Fibroblast of skin of left quadriceps (primary cell): ENCODE data around the gene TM6SF1.
"Not testable (repeated sequence)": the region's sequence is repeated elsewhere in the genome, so short reads cannot be mapped to it uniquely, and the experiment has no call there.

ENCODE experiments used
- DNase-seq, 2 experiments: peaks; one replicate each; pipeline ENCODE4 v3.0.0-alpha.2; 2013; ENCODE audit warnings: low read depth in 2 of 2

TM6SF1 gene

DNA sequence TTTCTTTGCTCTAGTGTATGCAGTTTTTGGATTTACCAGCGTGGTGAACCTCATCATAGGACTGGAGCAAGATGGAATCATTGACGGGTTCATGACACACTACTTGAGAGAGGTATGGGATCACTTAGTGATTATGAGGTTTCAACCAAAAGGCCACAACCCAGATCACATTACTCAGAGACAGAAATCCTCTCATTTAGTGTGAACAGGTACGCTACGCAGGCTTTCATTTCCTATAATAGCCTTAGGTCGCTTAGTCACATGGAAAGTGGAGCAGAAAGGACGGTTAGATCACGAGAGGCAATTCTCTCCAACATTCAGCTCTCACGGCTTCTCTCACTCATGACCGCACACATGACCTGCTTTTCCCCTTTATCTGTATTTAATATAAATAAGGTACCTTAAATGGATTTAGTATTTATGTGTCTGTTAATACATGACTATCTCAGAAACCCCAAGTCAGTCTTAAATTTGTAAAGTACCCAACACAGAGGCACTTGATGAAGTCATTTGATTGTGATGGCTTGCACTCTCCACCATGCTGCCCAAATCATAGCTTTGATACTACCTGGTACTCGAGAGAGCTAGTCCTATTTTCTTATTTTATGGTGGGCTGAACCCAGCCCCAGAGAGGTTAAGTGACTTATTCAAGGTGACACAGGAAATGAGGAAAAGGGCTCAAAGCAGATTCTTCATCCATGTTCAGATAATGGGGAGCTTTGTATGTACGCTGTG lies 8.6 kb downstream of the TM6SF1 start:
- no peak for DNase-seq

DNA sequence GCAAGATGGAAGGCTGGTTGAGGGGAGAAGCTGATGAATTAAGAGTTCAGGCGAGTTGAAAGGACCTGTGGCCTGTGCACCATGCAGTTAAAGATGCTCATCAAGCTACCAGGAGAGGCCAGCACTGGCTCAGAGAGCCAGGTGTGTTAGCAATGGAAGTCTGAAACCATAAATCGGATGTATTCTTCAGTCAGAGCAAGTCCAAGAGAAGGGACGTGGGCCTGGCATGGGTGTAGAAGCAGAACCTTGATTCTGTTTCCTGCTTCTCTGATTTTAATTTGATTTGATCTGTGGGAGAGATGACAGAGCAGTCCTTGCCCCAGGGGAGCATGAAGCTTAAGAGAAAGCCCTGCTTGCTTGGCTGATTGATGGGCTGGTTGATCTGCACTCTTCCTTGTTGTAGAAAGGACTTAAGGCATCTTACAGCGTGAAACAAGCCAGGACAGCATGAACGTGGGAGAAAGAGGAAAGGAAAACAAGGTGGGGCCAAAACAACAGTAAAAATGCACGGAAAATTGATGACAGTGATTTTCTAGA lies 10.9 kb downstream of the TM6SF1 start:
- DNase-seq, result no peak

DNA sequence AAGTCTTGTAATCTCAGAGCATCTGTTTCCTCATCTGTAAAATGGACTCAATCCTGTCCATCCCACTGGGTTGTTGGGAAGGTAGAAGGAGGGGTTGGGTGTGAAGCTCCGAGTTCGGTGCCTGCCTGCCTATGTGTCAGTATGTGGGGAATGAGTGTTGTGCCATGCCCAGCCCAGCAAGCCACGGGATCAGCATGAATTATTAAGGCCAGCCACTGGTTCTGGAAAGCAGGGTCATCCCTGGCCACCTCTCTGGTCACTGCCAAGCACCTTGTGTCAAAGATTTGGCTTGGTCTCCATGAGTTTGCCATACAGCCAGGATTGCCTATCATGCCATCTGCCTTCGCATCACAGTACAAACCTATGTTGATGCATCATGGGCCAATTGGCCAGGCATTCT lies 11.5 kb downstream of the TM6SF1 start:
- DNase-seq, result no peak

DNA sequence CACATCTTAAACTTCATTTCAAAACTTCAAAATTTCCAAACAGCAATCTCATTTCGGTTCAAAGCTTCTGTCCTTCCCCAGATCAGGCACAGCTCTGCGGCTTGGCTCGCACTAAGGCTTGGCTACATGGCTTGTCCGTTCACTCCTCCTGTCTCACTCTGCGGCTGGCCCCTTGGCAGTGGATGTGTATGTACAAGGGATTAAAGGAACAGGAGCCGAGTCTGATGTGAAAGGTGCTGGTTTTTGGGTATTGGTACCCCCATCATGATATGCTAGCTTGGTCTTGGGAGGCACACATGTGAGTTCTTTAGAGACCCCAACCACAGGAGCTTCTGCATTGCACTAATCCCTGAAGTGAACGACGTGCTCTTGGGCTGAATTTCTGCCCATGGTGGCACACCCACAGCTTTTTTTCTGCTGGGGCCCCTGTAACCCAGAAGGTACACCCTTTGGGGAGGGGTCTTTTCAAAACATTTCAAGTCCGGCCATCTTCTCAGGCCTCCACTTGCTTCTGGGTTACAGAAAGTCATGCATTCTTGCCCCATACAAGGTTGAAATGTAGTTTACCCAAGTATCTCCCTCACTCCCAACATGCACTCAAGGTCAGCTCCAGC lies 12.6 kb downstream of the TM6SF1 start:
- DNase-seq, result no peak

DNA sequence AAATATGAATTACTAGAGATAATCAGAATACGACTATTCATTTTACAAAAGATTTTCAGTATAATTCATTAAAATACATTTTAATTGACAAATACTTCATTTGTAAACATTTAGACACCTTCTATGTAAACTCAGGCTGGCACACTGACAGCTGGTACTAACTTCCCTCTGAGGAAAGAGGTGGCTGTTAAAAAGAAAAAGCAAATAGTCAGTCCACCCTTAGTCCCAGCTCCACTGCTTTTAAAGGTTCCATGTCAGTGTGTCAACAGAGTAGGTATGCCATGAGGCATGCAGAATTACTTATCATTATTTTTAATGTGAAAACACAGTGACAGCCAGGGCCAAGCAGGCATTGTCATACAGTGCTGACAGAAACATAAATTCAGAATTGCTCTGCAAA lies 16.1 kb downstream of the TM6SF1 start:
- no peak for DNase-seq

DNA sequence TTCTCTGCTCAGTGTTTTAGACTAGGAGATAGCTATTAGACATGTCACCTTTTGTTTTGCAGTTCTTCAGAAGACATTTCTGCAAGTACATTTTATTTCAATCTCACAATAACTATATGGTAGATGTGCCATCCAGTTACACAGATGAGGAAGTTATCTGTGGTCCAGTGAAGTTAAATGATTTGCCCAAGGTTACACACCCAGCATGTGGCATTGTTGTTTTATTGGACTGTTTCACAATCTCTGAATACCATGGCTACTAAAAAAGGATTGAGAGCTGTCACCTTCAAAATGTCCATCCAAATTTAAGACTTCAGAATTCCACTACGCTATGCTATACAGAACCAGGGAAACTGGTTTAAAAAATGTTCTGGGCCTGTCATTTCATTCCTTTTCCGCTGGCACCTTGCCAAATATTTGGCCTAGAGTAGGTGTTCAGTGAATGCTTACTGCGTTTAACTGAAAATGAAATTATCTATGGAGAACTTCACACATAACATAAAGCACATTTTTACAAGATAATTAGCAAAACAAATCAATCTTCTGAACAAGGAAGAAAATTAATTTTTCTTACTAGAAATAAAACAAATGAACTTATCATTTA lies 20.2 kb downstream of the TM6SF1 start:
- no peak for DNase-seq

DNA sequence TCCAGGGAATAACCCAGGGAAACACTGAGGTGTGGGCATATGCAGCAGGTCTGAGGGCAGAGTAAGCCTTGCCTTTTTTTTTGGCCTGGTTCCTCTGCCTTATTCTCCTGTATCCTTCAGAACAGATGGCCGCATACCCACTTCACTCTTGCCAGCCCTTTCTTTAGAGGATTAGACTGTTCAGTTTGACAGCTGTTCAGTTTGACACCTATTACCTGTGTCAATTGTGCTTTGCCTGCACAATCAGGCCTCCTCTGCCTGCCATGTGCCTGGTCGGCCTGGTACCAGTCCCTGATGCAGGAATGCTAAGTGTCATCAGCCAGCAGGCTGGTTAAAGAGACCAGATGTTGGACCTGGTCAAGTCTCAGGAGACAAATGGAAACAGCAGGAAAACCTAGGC lies 22.3 kb downstream of the TM6SF1 start:
- DNase-seq, result no peak

DNA sequence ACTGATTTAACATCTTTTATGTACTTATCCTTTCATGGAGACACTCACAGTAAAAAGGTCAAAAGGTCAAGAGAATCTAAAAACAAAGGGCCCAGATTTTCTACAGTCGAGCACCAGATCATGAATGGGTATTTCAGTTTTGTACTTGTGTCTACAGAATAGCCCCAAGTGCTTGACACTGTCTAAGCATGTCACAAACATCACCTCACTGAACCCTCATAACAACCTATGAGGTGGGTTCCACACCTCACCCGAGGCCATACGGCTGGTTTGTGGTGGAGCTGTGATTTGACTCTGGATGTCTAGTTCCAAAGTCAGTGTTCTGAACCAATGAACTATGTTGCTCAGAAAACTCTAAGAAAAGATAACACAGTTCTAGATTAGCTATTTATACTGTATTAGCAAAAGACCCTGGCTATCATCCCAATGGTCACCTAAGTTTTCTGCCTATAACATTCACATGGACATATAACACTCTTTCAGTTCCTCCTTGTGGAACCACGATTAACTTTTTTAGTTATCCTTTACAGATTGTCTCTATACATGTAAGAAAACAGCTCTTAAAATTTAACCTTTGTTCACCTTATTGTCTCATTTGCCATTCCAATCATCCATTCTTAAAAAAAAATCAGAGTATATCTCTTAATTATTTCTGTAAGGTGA lies 25.5 kb downstream of the TM6SF1 start:
- no peak for DNase-seq

DNA sequence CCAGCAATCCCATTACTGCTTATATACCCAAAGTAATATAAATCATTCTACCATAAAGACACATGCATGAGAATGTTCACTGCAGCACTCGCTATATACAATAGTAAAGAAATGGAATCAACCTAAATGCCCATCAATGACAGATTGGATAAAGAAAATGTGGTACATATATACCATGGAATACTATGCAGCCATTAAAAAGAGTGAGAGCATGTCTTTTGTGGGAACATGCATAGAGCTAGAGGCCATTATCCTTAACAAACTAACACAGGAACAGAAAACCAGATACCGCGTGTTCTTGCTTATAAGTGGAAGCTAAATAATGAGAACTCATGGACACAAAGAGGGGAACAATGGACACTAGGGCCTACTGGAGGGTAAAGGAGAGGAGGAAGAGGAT lies 34.7 kb downstream of the TM6SF1 start:
- DNase-seq, result not testable (repeated sequence)

DNA sequence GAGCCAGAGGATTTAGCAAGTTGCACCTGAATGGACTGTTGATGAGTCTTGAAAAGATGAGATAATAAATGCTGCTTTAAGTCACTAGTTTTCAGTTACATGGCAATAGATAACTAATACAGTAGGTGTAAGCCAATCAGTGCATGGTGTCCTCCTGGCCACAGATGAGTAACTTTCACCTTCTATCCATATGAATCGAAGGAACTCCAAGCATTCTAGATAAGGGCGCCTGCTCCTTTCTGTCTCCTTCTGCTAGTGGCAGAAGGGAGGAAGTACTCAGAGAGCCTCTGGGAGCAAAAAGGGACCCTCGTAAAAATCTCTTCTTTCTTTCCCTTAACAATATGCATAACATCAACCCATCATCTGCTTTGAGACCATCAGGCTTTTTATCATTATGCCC lies 37.3 kb downstream of the TM6SF1 start:
- DNase-seq, result no peak

DNA sequence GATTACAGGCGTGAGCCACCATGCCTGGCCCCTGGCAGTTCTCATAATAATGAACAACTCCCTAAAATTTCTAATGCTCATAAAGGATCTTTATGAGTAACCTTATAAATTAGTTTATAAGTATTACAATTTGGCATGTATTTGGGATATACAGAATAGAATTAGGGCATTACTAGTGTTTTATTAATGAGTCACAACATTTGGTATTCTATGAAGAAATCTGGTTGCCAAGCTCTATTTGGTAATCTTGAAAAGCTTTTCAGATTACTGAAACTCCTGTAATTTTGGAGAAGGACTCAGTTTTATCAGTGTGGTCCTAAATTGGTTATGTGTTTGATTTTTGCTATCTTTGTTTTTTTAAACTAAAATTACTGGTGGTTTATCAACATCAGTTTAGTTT lies 45.8 kb downstream of the TM6SF1 start:
- no peak for DNase-seq

DNA sequence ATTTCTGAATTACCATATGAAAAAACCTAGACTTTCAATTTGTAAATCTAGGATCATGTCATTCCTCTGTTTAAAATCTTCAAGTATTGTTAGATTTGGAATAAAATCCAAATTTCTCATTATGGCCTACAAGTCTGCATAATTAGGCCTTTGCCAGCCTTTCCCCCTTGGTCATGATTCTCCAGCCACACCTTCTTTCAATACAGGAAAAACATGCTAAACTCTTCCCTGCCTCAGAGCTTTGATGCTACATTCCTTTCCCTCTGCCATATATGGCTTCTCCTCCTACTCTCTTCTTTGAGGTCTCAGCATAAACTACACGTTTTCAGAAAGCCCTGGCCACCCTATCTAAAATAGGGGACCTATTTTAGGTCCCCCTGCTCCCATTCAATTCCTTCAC lies 48.5 kb downstream of the TM6SF1 start:
- no peak for DNase-seq

DNA sequence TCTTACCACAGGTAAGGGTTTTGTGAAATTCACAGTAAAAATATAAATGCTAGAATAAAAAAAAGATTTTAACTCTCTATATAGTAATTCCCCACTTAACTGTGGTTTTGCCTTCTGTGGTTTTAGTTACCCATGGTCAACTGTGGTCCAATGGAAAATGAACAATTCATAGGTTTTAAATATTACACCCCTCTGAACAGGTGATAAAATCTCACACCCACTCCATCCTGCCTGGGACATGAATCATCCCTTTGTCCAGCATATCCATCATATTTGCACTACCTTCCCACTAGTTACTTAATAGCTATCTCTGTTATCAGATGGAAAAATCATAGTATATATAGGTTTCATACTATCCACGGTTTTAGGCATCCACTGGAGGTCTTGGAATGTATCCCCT lies 50.9 kb downstream of the TM6SF1 start:
- DNase-seq, result peak; percentile 16 to 18

DNA sequence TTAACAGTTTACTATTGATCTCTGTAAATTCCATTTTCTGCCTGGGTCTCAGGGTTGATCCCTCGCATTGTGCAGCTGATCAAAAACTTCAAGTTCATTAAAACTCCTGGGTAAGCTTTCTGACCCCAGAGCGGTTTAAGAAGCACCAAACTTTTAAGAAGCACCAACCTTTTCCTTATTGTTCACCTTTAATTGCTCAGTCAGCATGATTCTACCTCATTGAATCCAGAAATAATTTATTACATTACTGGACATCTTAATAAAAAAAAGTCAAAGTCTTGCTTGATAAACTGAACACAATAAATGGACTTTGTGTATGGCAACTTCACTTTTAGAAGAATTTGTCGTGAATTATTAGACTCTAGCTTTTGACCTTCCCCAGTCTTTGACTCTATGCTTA lies 53.3 kb downstream of the TM6SF1 start:
- DNase-seq, result no peak

DNA sequence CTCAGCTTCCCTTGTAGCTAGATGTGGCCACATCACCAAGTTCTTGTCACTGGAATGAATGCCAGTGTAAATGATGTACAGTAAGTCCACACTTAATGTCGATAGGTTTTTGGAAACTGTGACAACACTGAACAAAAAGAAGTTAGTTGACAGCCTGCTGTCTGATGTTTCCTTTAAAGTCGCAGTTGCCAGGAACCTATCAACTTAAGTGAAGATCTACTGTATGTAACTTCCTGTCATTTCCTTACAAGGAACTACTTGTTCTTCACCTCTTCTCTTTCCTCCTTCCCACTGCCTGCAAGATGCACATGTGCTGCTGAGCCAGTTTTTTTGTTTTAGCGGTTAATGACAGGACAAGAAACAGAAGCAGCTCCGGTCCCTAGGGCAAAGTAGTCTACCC lies 55.6 kb downstream of the TM6SF1 start:
- no peak for DNase-seq

DNA sequence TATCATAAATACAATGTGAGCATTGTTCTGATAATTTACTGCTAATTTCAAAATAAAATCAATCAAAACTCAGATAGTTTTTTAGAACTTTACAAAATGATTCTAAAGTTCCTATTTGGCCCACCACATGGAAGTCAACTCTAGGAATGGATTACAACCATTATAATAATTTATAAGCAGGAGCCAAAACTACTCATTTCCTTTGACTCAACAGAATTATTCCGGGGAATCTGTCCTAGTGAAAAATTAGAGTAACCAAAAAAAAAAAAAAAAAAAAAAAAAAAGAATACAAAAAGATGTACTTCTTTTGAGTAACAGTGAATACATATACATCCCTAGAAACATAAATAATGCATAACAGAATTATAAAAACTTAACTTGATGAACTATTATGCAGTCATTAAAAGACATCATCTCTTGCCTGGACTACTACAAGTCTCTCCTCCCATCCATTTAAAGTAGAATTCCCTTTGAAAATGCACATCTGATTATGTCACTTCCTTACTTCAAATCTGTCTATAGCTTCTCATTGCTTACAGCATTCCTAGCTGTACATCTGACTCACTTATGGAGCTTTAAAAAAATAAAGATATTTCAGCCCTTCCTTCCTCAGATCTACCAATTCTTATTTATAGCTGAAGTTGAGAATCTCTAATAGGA lies 56.8 kb downstream of the TM6SF1 start:
- peak; percentile 25 to 31 for DNase-seq

DNA sequence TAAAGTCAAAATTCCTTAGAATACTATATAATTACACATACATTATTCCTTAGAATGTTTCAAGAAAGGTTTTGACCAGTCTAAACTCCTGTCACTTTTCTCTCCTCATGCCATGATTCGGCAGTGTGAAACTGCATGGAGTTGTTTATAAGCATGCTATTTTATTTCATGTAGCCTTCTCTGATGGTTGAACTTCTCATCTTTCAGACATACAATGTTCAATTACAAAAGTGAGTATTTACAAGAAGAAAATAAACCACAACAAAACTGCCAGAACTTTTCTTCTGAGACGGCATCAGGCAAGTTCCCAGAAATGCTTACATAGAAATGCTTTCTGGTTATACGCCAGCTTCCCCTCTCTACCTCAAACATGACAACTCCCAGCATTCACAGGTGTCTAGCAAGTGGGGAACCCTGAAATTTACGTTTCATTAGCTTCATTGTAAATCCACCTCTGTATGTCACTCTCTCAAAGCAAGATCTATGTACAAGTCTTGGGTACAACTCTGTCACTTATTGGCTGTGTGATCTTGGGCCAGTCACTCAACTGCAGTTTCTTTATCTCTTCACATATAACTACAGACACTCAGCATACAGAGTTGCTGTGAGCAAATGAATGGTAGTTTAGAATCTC lies 57.4 kb downstream of the TM6SF1 start:
- no peak for DNase-seq

DNA sequence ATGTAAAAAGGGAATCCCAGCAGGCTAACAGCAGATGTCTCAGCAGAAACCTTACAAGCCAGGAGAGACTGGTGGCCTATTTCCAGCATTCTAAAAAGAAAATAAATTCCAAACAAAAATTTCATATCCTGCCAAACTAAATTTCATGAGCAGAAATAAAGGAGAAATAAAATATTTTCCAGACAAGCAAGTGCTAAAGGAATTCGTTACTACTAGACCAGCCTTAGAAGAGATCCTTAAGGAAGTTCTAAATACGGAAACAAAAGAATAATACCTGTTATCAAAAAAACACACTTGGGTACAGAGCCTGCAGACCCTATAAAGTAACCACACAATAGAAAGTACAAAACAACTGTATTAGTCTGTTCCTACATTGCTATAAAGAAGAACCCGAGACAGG lies 58.8 kb downstream of the TM6SF1 start:
- DNase-seq, result no peak

DNA sequence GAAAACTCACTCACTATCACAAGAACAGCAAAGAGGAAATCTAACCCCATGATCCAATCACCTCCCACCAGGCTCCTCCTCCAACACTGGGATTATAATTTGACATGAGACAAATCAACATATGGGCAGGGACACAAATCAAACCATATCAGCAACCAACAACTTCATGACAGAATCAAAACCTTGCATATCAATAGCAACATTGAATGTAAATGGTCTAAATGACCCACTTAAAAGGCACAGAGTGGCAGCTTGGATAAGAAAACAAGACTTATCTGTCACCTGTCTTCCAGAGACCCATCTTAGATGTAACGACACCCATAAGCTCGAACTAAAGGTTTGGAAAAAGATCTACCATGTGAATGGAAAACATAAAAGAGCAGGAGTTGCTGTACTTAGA lies 59.4 kb downstream of the TM6SF1 start:
- DNase-seq, result no peak

DNA sequence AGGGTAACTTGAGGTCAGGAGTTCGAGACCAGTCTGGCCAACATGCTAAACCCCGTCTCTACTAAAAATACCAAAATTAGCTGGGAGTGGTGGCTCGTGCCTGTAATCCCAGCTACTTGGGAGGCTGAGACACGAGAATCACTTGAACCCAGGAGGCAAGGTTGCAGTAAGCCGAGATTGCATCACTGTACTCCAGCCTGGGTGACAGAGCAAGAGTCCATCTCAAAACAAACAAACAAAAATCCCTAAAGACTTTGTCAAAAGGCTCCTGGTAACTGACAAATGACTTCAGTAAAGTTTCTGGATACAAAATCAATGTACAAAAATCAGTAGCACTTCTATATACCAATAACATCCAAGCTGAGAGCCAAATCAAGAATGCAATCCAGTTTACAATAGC lies 62.1 kb downstream of the TM6SF1 start:
- not testable (repeated sequence) for DNase-seq

DNA sequence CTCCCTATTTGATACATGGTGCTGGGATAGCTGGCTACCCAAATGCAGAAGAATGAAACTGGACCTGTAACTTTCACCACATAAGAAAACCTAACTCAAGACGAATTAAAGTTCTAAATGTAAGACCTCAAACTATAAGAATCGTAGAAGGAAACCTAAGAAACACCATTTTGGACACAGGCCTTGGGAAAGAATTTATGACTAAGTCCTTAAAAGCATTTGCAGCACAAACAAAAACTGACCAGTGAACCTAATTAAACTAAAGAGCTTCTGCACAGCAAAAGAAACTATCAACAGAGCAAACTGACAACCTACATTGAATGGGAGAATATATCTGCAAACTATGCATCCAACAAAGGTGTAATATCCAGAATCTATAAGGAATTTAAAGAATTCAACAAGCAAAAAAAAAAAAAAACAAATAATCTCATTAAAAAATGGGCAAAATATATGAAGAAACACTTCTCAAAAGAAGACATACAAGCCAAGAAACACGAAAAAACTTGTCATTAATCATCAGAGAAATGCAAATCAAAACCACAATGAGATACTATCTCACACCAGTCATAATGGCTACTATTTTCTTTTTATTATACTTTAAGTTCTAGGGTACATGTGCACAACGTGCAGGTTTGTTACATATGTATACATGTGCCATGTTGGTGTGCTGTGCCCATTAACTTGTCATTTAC lies 63.2 kb downstream of the TM6SF1 start:
- no peak for DNase-seq
